Ovary (tissue), 9 donors: ENCODE data around the gene USP32. TPM values are rescaled to one million over a fixed set of nuclear protein-coding genes. Genes with fewer than 3 reads are reported as not detected.
"Not testable (repeated sequence)": the region's sequence is repeated elsewhere in the genome, so short reads cannot be mapped to it uniquely, and the experiment has no call there.

ENCODE experiments used
- DNase-seq, 5 donors: peaks; one replicate each; pipeline ENCODE4 v3.0.0-alpha.2; 2019 to 2020
- H3K27ac ChIP-seq, 2 donors: fragments of 200-600 bp; one replicate each; pipeline versions ENCODE4 v1.5.1 to v1.8.0; 2019 to 2022
- H3K27me3 ChIP-seq: fragments of 200-600 bp; one replicate; pipeline ENCODE4 v1.8.0; 2022
- H3K36me3 ChIP-seq: fragments of 200-600 bp; sonication (generic); one replicate; pipeline ENCODE4 v1.5.1; 2019
- H3K4me1 ChIP-seq: one replicate; pipeline ENCODE4 v1.8.1; 2013; ENCODE audit warnings: mild to moderate bottlenecking, moderate library complexity; ENCODE audit not compliant: insufficient read depth
- H3K4me3 ChIP-seq: fragments of 200-600 bp; sonication (generic); one replicate; pipeline ENCODE4 v1.5.1; 2017
- H3K9me3 ChIP-seq, 2 donors: fragments of 200-600 bp in 1 of 2; sonication (generic) in 1 of 2; one replicate each; pipeline versions ENCODE4 v1.5.1 to v1.8.1; 2013 to 2019; ENCODE audit warnings: mild to moderate bottlenecking in 1 of 2, moderate library complexity in 1 of 2
- CTCF ChIP-seq, 3 donors: fragments of 450-650 bp in 2 of 3; fragments of 200-600 bp in 1 of 3; IDR thresholded peaks; one replicate each; pipeline versions ENCODE4 v1.5.1 to v1.8.0; 2016 to 2022; ENCODE audit warnings: antibody characterized with exemption in 3 of 3, mild to moderate bottlenecking in 1 of 3
- EP300 ChIP-seq: sonication (generic); formaldehyde crosslinking; IDR thresholded peaks from one replicate; pipeline ENCODE4 v1.6.1; 2017; ENCODE audit warnings: antibody characterized with exemption
- POLR2A ChIP-seq: fragments of 450-650 bp; IDR thresholded peaks from one replicate; pipeline ENCODE4 v1.6.1; 2017; ENCODE audit warnings: antibody characterized with exemption, mild to moderate bottlenecking, moderate library complexity
- WGBS, 3 donors: extraction: QIAGEN DNeasy Blood & Tissue Kit in 1 of 3; methylation state at CpG; one replicate each; pipeline versions ENCODE4 v1.1.5 to v1.1.7; 2013 to 2017; 5-methylcytosine and 5-hydroxymethylcytosine counted together
- intact Hi-C, 4 donors: fragments of 100-400 bp; cut with DNase I; formaldehyde crosslinking; loops; one replicate each; pipeline versions ENCODE4 v1.11.0 to v1.15.1; 2022 to 2023
- polyA plus RNA-seq, 2 donors: library from polyadenylated mRNA; stranded (reverse); fragments of 200-250 nt in 1 of 2; fragments of 350-450 nt in 1 of 2; fragmentation: Illumina TruSeq in 1 of 2; extraction: RNeasy Lipid Tissue Mini Kit (QIAGEN cat#74804) in 1 of 2; gene quantifications; one replicate each; pipeline ENCODE4 v1.2.3, GENCODE V29; 2013 to 2014
- total RNA-seq, 7 donors: library from RNA; depleted of rRNA in 2 of 7; stranded (reverse); fragments of >200 nt in 2 of 7; fragmentation: NEBNext Ultra II Directional in 3 of 7; extraction: Animal tissue kit (Norgen Biotek cat#: 25700) in 3 of 7; gene quantifications; one replicate each; pipeline versions ENCODE4 v1.1.0 to v1.2.4, GENCODE V29; 2016 to 2023
- donor health status: DM: no; HTN: no; CAD: no; lungs with moderate emphysema.
- donor health status: DM: no; HTN: no; CAD: no.
- donor health status: Bipolar disorder and iron deficiency.
- donor health status: DM: yes; HTN: yes; CAD: no.
- donor health status: DM: no; HTN: no; CAD: no.
- donor health status: DM: yes; HTN: yes; CAD: no.

USP32 gene
- total and polyA plus RNA-seq, 9 donors, result 8.7 to 37.6 (median 32.9) TPM

GRCh38 chr17:60387666-60388065 lies 4.3 kb downstream of the USP32 start:
- WGBS, 3 donors, result 86 to 94% (median 89%) methylated on average over 3 of the region's 3 CpGs
- intact Hi-C loops, result loop anchor here in 1 of 4 donors (10.0 kb wide), 1 partner anchor 63 kb away; no protein-coding TSS in a partner anchor
- Histone ChIP-seq H3K4me1 (peaks cover 6% of the 10 kb centered on the region), H3K9me3 (no peaks in the 10 kb centered on the region), H3K4me3 (no peak overlapping the region), H3K36me3 (no peaks in the 10 kb centered on the region), H3K27ac (no peak overlapping the region), H3K27me3 (no peaks in the 10 kb centered on the region)
- TF ChIP-seq EP300 (no peak), POLR2A (no peak), CTCF (IDR thresholded peaks at IDR 0.05) (no peak)
- DNase-seq, result no peak

- H3K36me3 ChIP-seq, result no peaks in the 10 kb centered on the region
- no peaks in the 10 kb centered on the region for H3K9me3 ChIP-seq
- no peak overlapping the region for H3K4me3 ChIP-seq
- no peak for DNase-seq
- H3K4me1 ChIP-seq, result peaks cover 6% of the 10 kb centered on the region
- 50 to 53% (median 50%) methylated on average over 4 of the region's 4 CpGs for WGBS, 3 donors
- no peak overlapping the region for H3K27ac ChIP-seq
- TF ChIP-seq EP300 (no peak), CTCF (IDR thresholded peaks at IDR 0.05) (no peak), POLR2A (no peak)
- no peaks in the 10 kb centered on the region for H3K27me3 ChIP-seq
- intact Hi-C loops, result loop anchor here in 1 of 4 donors (10.0 kb wide), 1 partner anchor 62 kb away; no protein-coding TSS in a partner anchor
These were observed 5.5 kb downstream of the USP32 start for GRCh38 chr17:60386147-60387058.

GRCh38 chr17:60384921-60385320 lies 7.0 kb downstream of the USP32 start:
- not testable (repeated sequence) for H3K4me1 ChIP-seq, H3K36me3 ChIP-seq, H3K27ac ChIP-seq, H3K27me3 ChIP-seq, DNase-seq, H3K9me3 ChIP-seq, H3K4me3 ChIP-seq
- WGBS, 3 donors, result 94 to 95% (median 95%) methylated on average over 7 of the region's 7 CpGs
- intact Hi-C loops, result loop anchor here in 1 of 4 donors (10.0 kb wide), 1 partner anchor 60 kb away; no protein-coding TSS in a partner anchor

GRCh38 chr17:60383379-60383778 lies 8.6 kb downstream of the USP32 start:
- WGBS, 3 donors, result 49 to 75% (median 60%) methylated on average over 3 of the region's 3 CpGs
- intact Hi-C loops, result loop anchor here in 1 of 4 donors (10.0 kb wide), 1 partner anchor 59 kb away; no protein-coding TSS in a partner anchor
- H3K9me3 ChIP-seq, result no peaks in the 10 kb centered on the region
- H3K36me3 ChIP-seq, result no peaks in the 10 kb centered on the region
- H3K27ac ChIP-seq, result no peak overlapping the region
- H3K4me3 ChIP-seq, result no peak overlapping the region
- H3K27me3 ChIP-seq, result no peaks in the 10 kb centered on the region
- no peak for TF ChIP-seq CTCF (IDR thresholded peaks at IDR 0.05)
- TF ChIP-seq POLR2A, result no peak
- no peak for TF ChIP-seq EP300
- DNase-seq, result no peak
- H3K4me1 ChIP-seq, result peaks cover 3% of the 10 kb centered on the region

GRCh38 chr17:60381958-60382357 lies 10.0 kb downstream of the USP32 start:
- DNase-seq, result no peak
- Histone ChIP-seq H3K36me3 (no peaks in the 10 kb centered on the region), H3K27ac (no peak overlapping the region), H3K27me3 (no peaks in the 10 kb centered on the region), H3K4me1 (peaks cover 3% of the 10 kb centered on the region), H3K9me3 (no peaks in the 10 kb centered on the region), H3K4me3 (no peak overlapping the region)
- intact Hi-C loops, result loop anchor here in 1 of 4 donors (10.0 kb wide), 1 partner anchor 57 kb away; no protein-coding TSS in a partner anchor
- TF ChIP-seq EP300 (no peak), CTCF (IDR thresholded peaks at IDR 0.05) (no peak), POLR2A (no peak)
- WGBS, 3 donors, result 84% methylated on average over 4 of the region's 4 CpGs

- WGBS, 3 donors, result 55 to 73% (median 62%) methylated on average over 2 to 3 of the region's 3 CpGs
- intact Hi-C loops, H3K4me3 ChIP-seq, H3K36me3 ChIP-seq, H3K27me3 ChIP-seq, H3K9me3 ChIP-seq, H3K27ac ChIP-seq, DNase-seq, H3K4me1 ChIP-seq: not testable (repeated sequence)
These were observed 12.5 kb downstream of the USP32 start for GRCh38 chr17:60379461-60379860.

- H3K9me3 ChIP-seq, H3K27me3 ChIP-seq, H3K36me3 ChIP-seq, intact Hi-C loops, H3K27ac ChIP-seq, H3K4me3 ChIP-seq, H3K4me1 ChIP-seq, DNase-seq: not testable (repeated sequence)
- 89 to 94% (median 92%) methylated on average over 1 of the region's 1 CpG for WGBS, 3 donors
These were observed 13.7 kb downstream of the USP32 start for GRCh38 chr17:60378187-60378586.
